Measurements from ENCODE around the gene PRM1.

PRM1 gene

DNA sequence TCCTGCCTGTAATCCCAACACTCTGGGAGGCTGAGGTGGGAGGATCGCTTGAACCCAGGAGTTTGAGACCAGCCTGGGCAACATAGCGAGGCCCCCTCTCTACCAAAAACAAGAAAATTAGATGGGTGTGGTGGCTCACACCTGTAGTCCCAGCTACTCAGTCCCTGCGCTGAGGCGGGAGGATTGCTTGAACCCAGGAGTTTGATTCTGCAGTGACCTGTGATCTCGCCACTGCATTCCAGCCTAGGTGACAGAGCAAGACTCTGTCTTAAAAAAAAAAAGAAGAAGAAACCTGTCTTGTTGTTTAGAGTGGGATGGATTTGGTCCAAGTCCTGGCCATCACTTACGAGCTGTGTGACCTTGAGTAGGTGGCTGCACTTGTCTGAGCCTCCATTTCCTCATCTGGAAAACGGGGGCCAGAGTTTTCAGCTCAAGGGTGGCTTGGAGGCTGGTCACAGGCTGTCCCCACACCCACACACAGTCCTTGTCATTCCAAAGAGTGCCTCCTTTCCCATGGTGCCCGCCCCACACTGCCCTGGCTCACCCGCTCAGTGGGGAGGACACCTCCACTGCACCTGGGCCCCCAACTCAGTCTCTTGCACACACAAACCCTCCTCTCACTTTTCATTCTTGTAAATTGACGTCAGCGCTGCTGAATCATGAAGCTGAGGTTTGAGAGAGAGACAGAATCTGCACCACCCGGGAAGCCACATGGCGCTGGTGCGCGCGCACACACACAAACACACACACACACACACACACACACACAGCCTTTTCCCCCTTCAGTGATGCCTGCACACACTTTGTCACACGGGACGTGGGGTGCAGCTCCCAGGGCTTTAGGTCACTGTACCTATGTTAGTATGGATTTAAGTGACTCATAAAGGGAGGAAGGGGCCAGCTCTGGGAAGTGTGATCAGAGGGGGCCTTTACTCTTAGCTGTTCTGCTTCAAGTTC is 29.3 kb downstream of the PRM1 start:
- no peak for DNase-seq

GRCh38 chr16:11250786-11251524 is 30.2 kb downstream of the PRM1 start:
- no peak for DNase-seq

DNA sequence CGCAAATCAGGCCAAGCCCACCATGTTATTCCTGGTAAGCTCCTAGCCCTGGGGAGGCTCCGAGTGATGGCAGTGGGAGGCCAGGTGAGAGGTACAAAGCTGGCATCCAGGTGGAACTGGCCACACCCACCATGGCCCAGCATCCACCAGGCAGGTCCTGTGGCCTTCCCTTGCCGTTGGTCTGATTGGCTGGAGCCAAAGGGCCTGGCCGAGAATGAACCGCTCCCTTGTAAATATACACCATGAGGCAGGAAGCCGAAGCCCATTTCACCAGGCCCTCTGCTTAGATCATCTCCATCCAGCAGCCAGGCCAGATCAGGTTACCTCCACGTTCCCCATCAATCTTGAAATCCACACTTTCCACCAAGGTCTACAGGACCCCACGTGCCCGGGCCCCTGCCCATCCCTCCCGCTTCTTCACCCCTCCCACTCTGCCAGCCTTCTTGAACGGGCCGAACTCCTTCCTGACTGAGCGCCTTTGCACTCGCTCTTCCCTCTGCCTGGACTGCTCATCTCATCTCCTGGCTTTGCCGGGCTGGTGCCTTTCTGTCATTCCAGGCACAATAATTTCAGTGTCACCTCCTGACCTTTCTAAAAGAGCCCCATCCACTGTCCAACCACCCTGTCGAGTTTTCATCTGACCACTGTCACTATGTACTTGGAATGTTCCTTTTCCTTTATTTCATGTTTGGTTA is 30.9 kb downstream of the PRM1 start:
- no peak for DNase-seq

DNA sequence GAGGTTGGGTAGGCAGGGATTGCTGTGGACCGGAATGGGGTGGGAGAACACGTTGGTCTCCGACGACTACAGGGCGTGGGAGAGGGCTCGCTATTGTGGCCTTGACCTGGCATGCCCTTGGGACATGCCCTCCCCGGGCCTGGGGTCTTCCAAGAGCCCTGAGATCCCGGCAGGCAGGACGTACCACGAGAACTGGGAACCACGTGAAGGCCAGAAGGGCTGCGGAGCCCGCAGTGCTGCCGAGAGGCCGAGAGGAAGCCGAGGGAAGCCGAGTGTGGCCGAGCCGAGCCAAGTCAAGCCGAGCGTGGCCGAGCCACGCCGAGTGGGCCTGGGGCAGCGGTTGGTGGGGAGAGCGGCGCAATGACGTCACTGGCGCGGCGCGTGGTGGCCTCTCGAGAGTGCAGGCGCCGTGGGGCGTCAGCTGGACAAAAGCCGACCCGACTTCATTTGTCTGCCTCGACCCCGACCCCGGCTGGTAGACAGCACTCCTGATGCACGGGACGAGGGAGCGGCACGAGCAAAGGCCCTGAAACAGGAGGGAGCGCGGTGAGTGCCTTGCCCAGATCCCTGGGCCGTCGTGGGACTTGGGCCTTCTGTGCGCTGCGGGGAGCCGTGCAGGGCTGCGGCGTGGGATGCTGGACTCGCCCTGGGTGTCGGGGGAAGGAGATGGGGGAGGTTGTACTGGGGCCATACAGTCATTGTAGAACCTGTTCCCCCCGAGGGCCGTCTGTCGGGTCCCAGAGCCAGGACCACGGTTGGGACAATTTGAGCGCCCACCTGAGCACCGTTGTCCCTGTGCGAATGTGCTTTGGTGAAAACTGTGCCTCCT is 31.7 kb downstream of the PRM1 start:
- DNase-seq: no peak

GRCh38 chr16:11248133-11248532 is 33.0 kb downstream of the PRM1 start:
- DNase-seq: no peak

DNA sequence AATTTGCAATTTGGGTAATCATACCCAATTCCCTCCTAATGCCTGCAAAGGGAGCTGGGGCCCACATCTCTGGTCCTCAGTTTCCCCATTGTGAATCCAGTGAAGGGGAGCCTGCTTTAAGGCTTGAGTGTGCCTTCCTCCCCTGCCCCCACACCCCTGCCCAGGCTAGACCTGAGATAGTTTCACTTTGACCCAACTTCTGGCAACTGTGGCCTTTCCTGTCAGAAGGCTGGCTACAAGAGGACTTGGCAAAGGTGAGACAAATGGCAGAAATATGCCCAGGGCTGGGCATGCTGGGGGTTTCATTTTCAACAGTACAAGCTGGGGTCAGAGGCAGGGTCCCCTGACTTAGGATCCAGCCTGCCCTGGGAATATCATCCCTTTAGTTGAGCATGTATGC is 35.1 kb downstream of the PRM1 start:
- no peak for DNase-seq

GRCh38 chr16:11245222-11245737 is 35.9 kb downstream of the PRM1 start:
- DNase-seq: no peak

GRCh38 chr16:11242658-11243057 is 38.5 kb downstream of the PRM1 start:
- DNase-seq: no peak

- no peak for DNase-seq
Observed at GRCh38 chr16:11241480-11242204, 39.5 kb downstream of the PRM1 start.

GRCh38 chr16:11240636-11241473 is 40.3 kb downstream of the PRM1 start:
- DNase-seq: no peak

GRCh38 chr16:11239644-11240632 is 41.2 kb downstream of the PRM1 start:
- DNase-seq: no peak

DNA sequence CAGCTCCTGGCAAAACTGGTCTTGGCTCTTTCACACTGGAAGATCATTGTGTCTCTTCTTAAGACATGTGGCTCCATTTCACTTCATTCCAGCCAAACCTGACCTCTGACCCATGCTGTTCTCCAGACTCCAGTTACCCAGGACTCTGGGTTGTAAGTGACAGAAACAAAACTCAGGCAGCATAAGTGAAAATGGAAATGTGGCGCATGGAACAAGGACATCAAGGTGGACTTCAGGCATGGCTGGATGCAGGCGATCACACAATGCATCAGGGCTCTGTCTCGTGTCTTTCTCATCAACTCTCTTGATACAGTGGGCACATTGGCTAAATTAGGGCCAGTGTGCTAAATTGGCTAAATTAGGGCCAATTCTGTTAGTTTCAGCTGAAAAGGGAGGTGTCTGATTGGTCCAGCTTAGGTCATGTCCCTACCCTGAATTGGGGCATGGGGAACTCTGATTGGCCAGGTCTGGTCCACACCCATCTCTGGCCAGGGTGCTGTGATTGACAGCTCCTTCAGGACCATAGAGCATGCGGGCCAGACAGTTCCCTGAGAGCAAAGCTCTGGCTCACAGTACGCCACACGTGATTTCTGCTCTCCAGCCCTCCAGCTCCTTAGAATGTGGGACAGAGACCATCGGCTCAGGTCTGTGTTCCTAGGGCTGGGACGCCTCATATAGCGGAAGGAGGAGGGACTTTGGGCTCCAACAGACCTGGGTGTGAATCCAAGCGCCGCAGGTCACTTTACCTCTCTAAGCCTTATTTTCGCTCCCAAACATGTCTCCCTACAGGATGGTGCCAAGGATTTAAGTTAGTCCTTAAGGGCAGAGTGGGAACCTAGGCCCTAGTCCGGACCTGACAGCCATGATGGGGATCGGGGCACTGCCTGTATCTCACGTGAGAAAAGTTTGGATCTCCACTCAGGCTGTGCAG is 42.6 kb downstream of the PRM1 start:
- DNase-seq: no peak

DNA sequence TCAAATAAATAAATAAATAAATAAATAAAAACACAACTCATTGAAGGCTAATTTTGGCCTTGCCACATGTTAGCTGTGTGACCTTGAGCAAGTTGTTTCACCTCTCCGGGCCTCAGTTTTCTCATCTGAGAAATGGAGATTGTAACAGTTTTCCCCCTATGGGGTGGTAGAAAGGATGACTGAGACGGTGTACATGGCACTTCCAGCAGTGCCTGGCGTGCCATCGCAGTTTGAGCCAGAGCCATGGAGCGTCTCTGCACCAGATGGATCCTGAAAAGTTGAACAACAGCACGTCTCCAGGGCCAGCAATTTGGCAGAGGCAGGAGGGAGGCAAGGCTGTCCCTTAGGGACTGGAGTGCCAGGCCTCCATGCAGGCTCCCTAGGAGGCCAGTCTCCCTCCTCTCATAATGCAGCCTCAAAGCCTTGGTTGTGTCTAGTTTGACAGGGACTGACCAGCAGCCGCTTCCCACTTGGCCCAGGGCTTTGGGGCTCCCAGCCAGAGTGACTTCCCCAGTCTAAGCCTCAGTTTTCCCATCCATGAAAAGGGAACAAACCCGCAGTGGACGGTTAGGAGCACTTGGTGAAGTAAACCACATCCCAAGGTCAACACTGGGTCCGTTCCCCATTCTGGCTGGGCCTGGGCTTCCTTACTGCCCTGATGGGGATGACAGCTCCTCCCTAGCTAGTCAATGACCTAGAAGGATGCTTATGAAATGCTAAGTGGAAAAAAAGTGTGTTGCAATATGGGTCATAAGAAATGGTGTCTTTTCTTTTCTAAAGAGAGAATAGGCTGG is 44.5 kb downstream of the PRM1 start:
- DNase-seq: no peak

DNA sequence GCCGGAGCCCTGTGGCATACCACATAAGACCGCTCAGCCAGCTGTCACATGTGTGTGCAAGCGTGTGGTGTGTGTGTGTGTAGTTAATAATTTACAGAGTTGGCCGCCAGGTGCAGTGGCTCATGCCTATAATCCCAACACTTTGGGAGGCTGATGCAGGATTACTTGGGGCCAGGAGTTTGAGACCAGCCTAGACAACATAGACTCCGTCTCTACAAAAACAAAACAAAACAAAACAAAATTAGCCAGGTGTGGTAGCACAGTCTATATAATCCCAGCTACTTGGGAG is 45.5 kb downstream of the PRM1 start:
- no peak for DNase-seq

GRCh38 chr16:11234884-11235702 is 46.0 kb downstream of the PRM1 start:
- DNase-seq: no peak

DNA sequence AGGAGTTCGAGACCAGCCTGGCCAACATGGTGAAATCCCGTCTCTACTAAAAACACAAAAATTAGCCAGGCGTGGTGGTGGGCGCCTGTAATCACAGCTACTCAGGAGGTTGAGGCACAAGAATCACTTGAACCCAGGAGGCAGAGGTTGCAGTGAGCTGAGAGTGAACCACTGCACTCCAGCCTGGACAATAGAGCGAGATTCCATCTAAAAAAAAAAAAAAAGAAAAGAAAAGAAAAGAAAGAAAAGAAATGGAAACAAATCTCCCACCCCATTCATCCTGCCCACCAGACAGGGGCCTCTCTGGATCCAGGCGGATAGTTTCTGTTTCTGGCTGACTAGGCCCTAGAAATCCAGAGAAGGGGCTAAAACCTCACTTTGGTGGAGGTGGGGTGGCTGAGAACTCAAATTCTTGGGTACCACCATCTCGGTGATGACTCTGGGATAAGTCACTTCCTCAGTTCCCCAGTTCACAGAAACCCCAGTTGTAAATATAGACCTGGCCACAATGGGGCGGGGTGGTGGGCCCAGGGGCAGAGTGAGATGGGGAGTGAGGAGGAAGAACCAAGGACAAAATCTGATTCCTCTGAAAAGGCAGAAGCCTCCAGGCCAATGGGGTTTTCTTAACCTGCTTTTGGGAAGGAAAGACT is 47.3 kb downstream of the PRM1 start:
- no peak for DNase-seq

Data from NCI-H1092 (cell line).